Endothelial cell of umbilical vein (primary cell): ENCODE measurements around the gene PANK3.

ENCODE experiments used
- CTCF ChIP-seq, 2 donors: IDR thresholded peaks; 1 replicate in 1 of 2; 2 replicates in 1 of 2; pipeline ENCODE4 v1.5.1; 2011; ENCODE audit warnings: low read length in 2 of 2, mild to moderate bottlenecking in 2 of 2, moderate library complexity in 2 of 2, control low read depth in 1 of 2, inconsistent platforms in 1 of 2, low read depth in 1 of 2; ENCODE audit not compliant: insufficient read depth in 1 of 2; ENCODE audit errors: extremely low read depth in 1 of 2
- POLR2A ChIP-seq: IDR thresholded peaks from 2 replicates; pipeline ENCODE4 v1.6.1; 2012; ENCODE audit warnings: low read depth, mild to moderate bottlenecking, control low read depth, low read length
- POLR2AphosphoS5 ChIP-seq: IDR thresholded peaks from 2 replicates; pipeline ENCODE4 v1.6.1; 2012; ENCODE audit warnings: low read depth, mild to moderate bottlenecking, control low read depth, low read length, moderate library complexity; ENCODE audit not compliant: insufficient read depth

- TF ChIP-seq CTCF (IDR thresholded peaks at IDR 0.05; ENCODE audit: extremely low read depth in 1 of 2, insufficient read depth in 1 of 2, low read depth in 1 of 2, low read length in 2 of 2): no peak
- no peak for TF ChIP-seq POLR2A
- TF ChIP-seq POLR2AphosphoS5: no peak
These were observed 4.7 kb upstream of the PANK3 start for GRCh38 chr5:168583742-168584482.
